ENCODE results near the gene IL5.

IL5 gene

GRCh38 chr5:132497488-132497997, 45.8 kb downstream of the IL5 start:
- DNase-seq: no peak

GRCh38 chr5:132496631-132497487, 46.5 kb downstream of the IL5 start:
- DNase-seq: peak; percentile 91

- peak; percentile 92 for DNase-seq
These were observed 47.1 kb downstream of the IL5 start for GRCh38 chr5:132496191-132496630.

GRCh38 chr5:132495667-132496190, 47.6 kb downstream of the IL5 start:
- DNase-seq: peak; percentile 94

- DNase-seq: no peak
These were observed 49.5 kb downstream of the IL5 start for GRCh38 chr5:132493821-132494220.

- no peak for DNase-seq
These were observed 50.1 kb downstream of the IL5 start for GRCh38 chr5:132493241-132493640.

- DNase-seq: no peak
These were observed 50.8 kb downstream of the IL5 start for GRCh38 chr5:132492386-132493125.
